ENCODE results near the gene KRT73. TPM values are rescaled to one million over a fixed set of nuclear protein-coding genes. Genes with fewer than 3 reads are reported as not detected.

KRT73 gene
- polyA plus RNA-seq, 1 experiment, result not detected

DNA sequence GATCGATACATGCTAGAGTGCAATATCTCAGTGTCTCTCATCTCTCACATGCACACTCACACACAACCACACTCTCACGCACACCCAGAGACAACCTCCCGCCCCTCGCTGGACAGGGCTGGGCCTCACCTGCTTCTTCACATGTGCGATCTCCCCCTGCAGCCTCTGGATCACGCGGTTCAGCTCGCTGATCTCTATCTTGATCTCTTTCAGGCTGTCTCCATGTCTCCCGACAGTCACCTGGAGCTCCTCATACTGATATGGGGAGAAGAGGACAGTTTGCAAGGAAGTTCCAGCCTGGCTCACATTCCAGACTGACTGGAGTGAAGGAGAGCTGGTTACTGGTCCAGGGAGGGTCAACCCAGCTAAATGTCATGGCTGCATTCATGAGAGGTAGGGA is 29.2 kb upstream of the KRT73 start:
- ChIA-PET POLR2A (no interaction called here), CTCF (interaction anchor here (0.8 kb wide), 1 partner anchor 232 kb away, joined by 3 read pairs; no protein-coding TSS in a partner anchor)
- Histone ChIP-seq H3K36me3 (ENCODE audit: control insufficient read depth, insufficient read depth, low read length) (no peaks in the 10 kb centered on the region), H3K27me3 (ENCODE audit: control insufficient read depth, insufficient read depth, low read length) (peaks cover 7% of the 10 kb centered on the region), H3K4me3 (ENCODE audit: low read depth, low read length) (no peak overlapping the region)
- TF ChIP-seq, protein P1, sequence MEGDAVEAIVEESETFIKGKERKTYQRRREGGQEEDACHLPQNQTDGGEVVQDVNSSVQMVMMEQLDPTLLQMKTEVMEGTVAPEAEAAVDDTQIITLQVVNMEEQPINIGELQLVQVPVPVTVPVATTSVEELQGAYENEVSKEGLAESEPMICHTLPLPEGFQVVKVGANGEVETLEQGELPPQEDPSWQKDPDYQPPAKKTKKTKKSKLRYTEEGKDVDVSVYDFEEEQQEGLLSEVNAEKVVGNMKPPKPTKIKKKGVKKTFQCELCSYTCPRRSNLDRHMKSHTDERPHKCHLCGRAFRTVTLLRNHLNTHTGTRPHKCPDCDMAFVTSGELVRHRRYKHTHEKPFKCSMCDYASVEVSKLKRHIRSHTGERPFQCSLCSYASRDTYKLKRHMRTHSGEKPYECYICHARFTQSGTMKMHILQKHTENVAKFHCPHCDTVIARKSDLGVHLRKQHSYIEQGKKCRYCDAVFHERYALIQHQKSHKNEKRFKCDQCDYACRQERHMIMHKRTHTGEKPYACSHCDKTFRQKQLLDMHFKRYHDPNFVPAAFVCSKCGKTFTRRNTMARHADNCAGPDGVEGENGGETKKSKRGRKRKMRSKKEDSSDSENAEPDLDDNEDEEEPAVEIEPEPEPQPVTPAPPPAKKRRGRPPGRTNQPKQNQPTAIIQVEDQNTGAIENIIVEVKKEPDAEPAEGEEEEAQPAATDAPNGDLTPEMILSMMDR (IDR thresholded peaks at IDR 0.05; ENCODE audit: insufficient read depth, low read depth, low read length), result no peak
- no peak for DNase-seq (ENCODE audit: low read depth)

DNA sequence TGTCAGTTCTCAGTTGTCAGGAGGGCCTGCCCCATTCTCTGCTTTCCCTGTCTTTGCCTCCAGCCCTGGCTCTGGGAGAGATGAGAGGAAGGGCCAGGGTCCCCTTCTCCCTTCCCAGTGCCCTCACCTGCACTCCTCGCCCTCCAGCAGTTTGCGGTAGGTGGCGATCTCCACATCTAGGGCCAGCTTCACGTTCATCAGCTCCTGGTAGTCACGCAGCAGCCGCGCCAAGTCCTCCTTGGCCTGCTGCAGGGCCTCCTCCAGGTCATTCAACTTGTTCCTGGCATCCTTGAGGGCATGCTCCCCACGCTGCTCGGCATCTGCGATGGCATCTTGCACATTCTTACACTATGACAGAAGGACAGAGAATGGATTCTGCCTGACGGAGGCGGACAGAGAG is 28.3 kb upstream of the KRT73 start:
- CTCF ChIA-PET, result no interaction called here

DNA sequence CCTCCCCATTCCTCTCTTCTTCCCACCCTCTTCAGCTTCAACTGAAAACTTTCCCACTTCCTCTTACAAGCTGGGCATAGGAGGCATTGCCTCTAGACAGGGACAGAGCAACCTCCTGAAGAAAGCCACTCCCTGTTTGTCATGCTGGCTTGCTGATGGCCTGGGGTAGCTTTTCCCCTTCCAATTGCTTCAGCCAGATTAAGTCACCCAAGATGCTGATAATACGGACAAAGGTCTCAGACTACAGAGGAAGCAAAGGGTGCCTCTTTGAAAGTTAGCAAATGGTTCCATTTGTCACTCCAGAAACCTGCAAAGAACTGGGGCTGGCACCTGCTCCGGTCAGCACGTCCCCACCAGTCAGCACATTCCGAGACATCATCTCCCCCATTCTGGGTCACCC is 27.6 kb upstream of the KRT73 start:
- ChIA-PET POLR2A (no interaction called here), CTCF (no interaction called here)
- H3K36me3 ChIP-seq (ENCODE audit: control insufficient read depth, insufficient read depth, low read length), result no peaks in the 10 kb centered on the region
- no peak overlapping the region for H3K4me3 ChIP-seq (ENCODE audit: low read depth, low read length)
- peaks cover 14% of the 10 kb centered on the region for H3K27me3 ChIP-seq (ENCODE audit: control insufficient read depth, insufficient read depth, low read length)
- no peak for DNase-seq (ENCODE audit: low read depth)
- TF ChIP-seq, protein P1 (IDR thresholded peaks at IDR 0.05; ENCODE audit: insufficient read depth, low read depth, low read length), result no peak

More for the DNA sequence above, 28.3 kb upstream of the KRT73 start:
- peaks cover 12% of the 10 kb centered on the region for H3K27me3 ChIP-seq (ENCODE audit: control insufficient read depth, insufficient read depth, low read length)
- no peak overlapping the region for H3K4me3 ChIP-seq (ENCODE audit: low read depth, low read length)
- no peaks in the 10 kb centered on the region for H3K36me3 ChIP-seq (ENCODE audit: control insufficient read depth, insufficient read depth, low read length)
- no peak for DNase-seq (ENCODE audit: low read depth)
- POLR2A ChIA-PET, result no interaction called here
- TF ChIP-seq, protein P1 (IDR thresholded peaks at IDR 0.05; ENCODE audit: insufficient read depth, low read depth, low read length), result no peak

DNA sequence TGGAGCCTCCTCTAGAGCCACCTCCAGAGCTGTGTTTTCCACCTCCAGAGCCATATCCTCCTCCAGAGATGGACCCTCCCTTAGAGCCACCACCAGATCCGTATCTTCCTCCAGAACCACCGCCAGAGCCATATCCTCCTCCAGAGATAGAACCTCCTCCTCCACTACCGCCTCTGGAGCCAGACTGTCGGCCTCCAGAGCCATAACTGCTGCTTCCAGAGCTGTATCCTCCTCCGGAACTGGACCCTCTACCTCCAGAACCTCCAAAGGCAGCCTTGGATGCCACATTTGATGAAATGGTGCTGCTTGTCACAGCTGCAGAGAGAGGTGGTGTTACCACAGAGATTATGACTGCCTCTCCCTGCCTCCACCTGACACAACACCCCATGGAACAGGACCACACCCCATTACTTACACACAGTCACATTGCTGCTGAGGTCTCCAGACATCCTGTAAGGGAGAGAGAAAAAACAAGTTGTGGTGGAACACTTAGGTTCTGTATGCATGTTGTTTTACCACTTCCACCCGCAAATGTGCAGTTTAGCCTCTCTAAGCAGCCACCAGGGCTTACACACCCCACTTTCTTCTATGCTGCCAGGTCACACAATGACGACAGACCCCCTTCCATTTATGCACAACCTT is 26.9 kb upstream of the KRT73 start:
- H3K27me3 ChIP-seq (ENCODE audit: control insufficient read depth, insufficient read depth, low read length), result peaks cover 14% of the 10 kb centered on the region
- TF ChIP-seq, protein P1 (IDR thresholded peaks at IDR 0.05; ENCODE audit: insufficient read depth, low read depth, low read length), result no peak
- H3K4me3 ChIP-seq (ENCODE audit: low read depth, low read length), result no peak overlapping the region
- no peaks in the 10 kb centered on the region for H3K36me3 ChIP-seq (ENCODE audit: control insufficient read depth, insufficient read depth, low read length)
- no peak for DNase-seq (ENCODE audit: low read depth)
- ChIA-PET CTCF (interaction anchor here (0.7 kb wide), 1 partner anchor 57 kb away, joined by 4 read pairs; no protein-coding TSS in a partner anchor), POLR2A (no interaction called here)

DNA sequence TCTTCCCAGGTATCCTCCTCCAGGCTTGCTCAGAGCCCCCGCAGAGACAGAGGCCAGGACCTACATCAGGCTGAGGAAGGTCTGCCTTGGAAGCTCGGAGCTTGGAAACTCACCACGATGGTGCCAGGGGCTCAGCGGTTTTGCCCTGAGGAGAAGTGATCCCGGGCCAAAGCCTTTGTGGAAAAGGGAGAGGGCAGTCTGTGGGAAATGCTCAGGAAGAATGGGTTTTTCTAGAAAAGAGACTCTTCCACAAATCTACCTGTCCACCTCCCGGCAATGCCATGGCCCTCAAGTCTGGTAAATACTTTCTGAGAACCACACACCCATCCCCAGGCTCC is 25.7 kb upstream of the KRT73 start:
- no peak for DNase-seq (ENCODE audit: low read depth)
- ChIA-PET POLR2A (no interaction called here), CTCF (no interaction called here)
- TF ChIP-seq, protein P1 (IDR thresholded peaks at IDR 0.05; ENCODE audit: insufficient read depth, low read depth, low read length), result no peak
- peaks cover 15% of the 10 kb centered on the region for H3K27me3 ChIP-seq (ENCODE audit: control insufficient read depth, insufficient read depth, low read length)
- H3K4me3 ChIP-seq (ENCODE audit: low read depth, low read length), result no peak overlapping the region
- no peaks in the 10 kb centered on the region for H3K36me3 ChIP-seq (ENCODE audit: control insufficient read depth, insufficient read depth, low read length)

Measured in BJ (cell line).